ENCODE data around the gene OMD.
A peak's percentile ranks its signal among the peaks of the same experiment; 100 is the strongest.
"Not testable (repeated sequence)": the region's sequence is repeated elsewhere in the genome, so short reads cannot be mapped to it uniquely, and the experiment has no call there.

The OMD gene

DNA sequence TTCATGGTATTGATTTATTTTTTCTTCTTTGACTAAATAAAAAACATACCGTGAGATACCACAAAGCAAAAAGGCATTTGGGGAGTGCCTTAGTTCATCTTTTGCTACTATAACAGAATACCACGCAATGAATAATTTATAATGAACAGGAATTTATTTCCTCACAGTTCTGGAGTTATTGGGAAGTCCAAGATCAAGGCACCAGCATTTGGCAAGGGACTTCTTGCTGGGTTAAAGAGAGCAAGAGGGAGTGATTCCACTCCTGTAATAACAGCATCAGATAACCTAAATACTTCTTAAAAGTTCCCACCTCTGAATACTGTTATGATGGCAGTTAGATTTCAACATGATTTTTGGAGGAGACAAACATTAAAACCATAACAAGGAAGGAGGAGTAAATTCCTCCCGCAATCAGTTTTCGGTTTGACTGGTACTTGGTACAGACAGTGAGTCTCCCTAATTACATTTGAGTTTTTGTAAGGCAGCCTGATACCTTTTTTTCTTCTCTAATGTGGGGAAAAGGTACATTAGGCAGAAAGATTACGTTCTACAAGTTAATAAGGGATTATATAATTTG, 8.8 kb upstream of the OMD start:
- ATAC-seq (replicated peaks) (no peak), DNase-seq (no peak)
- H3K9me3 Mint-ChIP-seq, result no peaks in the 10 kb centered on the region
- H3K4me3 Mint-ChIP-seq, result no peak overlapping the region
- H3K4me1 Mint-ChIP-seq (ENCODE audit: low read depth in 2 of 2), result no peaks in the 10 kb centered on the region
- H3K36me3 Mint-ChIP-seq (ENCODE audit: insufficient read depth), result no peaks in the 10 kb centered on the region
- H3K27me3 Mint-ChIP-seq, result no peaks in the 10 kb centered on the region
- H3K27ac Mint-ChIP-seq, result no peak overlapping the region

DNA sequence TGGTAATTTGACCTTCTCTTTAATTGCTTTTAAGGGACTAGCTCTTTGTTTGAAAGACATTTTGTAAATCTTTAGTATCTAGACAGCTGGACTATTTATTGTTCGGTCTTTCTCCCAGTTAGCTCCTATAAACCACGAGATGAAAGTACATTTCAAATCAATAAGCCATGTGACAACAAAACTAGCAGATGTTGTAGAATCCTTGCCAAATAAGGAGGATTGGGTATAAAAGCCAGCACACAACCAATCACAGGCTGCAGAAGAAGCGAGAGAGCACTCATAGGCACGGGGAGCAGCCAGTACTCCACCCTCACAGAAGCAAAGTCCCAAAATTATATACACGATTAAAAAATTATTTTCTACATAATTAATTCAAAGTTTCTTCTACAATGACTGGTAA, 8.1 kb upstream of the OMD start:
- H3K4me1 Mint-ChIP-seq (ENCODE audit: low read depth in 2 of 2), result no peaks in the 10 kb centered on the region
- no peaks in the 10 kb centered on the region for H3K9me3 Mint-ChIP-seq
- ATAC-seq (replicated peaks), result no peak
- H3K27me3 Mint-ChIP-seq, result no peaks in the 10 kb centered on the region
- no peak overlapping the region for H3K4me3 Mint-ChIP-seq
- no peaks in the 10 kb centered on the region for H3K36me3 Mint-ChIP-seq (ENCODE audit: insufficient read depth)
- no peak for DNase-seq
- no peak overlapping the region for H3K27ac Mint-ChIP-seq

DNA sequence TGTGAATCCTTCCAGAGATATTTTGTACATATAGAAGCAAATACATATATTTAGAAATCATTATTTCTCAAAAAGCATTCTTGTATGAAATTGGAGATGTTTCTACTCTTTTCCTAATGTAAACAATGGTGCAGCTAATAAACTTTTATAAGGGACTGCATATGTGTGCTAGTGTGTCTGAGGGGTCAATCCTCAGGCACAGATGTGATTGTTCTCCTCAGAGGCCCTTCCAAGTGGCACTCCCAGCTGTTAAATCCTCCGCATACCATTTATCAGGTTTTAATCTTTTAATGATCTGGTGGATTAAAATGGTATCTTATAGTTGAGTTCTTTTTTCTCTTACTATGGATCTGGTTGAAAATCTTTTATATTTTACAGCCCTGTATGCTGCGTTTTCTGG, 5.6 kb upstream of the OMD start:
- no peaks in the 10 kb centered on the region for H3K9me3 Mint-ChIP-seq
- H3K27ac Mint-ChIP-seq, result no peak overlapping the region

GRCh38 chr9:92426501-92427145, 2.4 kb upstream of the OMD start:
- ATAC-seq (replicated peaks) (no peak), DNase-seq (no peak)
- no peaks in the 10 kb centered on the region for H3K9me3 Mint-ChIP-seq
- H3K4me1 Mint-ChIP-seq (ENCODE audit: low read depth in 2 of 2), result no peaks in the 10 kb centered on the region
- H3K27me3 Mint-ChIP-seq, result no peaks in the 10 kb centered on the region
- no peaks in the 10 kb centered on the region for H3K36me3 Mint-ChIP-seq (ENCODE audit: insufficient read depth)
- H3K27ac Mint-ChIP-seq, result no peak overlapping the region
- H3K4me3 Mint-ChIP-seq, result no peak overlapping the region

More for the DNA sequence above, 5.6 kb upstream of the OMD start:
- H3K27me3 Mint-ChIP-seq, result no peaks in the 10 kb centered on the region
- no peak for ATAC-seq (replicated peaks)
- H3K4me1 Mint-ChIP-seq (ENCODE audit: low read depth in 2 of 2), result no peaks in the 10 kb centered on the region
- DNase-seq, result no peak
- H3K4me3 Mint-ChIP-seq, result no peak overlapping the region
- no peaks in the 10 kb centered on the region for H3K36me3 Mint-ChIP-seq (ENCODE audit: insufficient read depth)

DNA sequence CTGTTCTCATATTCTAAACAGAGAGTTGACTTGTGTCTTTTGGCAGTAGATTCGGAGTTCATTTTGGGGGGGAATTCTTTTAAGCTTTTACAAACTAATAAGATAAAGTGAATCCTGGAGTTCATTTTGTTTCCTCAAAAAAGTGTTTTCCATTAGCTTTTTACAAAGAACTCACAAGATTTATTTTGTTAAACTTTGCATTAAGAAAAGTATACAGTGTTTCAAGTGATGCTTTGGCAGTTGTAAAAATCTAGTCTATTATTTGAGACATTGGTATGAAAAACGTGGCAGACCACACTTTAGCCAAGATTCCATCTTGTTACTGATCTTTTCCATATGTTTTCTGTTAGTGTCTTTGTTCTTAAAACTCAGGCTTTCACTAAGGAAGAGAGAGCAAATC, 1.2 kb upstream of the OMD start:
- no peaks in the 10 kb centered on the region for H3K4me1 Mint-ChIP-seq (ENCODE audit: low read depth in 2 of 2)
- no peak overlapping the region for H3K4me3 Mint-ChIP-seq
- H3K36me3 Mint-ChIP-seq (ENCODE audit: insufficient read depth), result no peaks in the 10 kb centered on the region
- DNase-seq (no peak), ATAC-seq (replicated peaks) (no peak)
- peaks cover 0 to 2% of the 10 kb centered on the region in 2 donors for H3K27me3 Mint-ChIP-seq
- H3K27ac Mint-ChIP-seq, result no peak overlapping the region
- H3K9me3 Mint-ChIP-seq, result no peaks in the 10 kb centered on the region

GRCh38 chr9:92423612-92424011, 659 bp downstream of the OMD start:
- no peaks in the 10 kb centered on the region for H3K36me3 Mint-ChIP-seq (ENCODE audit: insufficient read depth)
- no peak overlapping the region for H3K4me3 Mint-ChIP-seq
- no peak for ATAC-seq (replicated peaks)
- no peak for DNase-seq
- H3K9me3 Mint-ChIP-seq, result no peaks in the 10 kb centered on the region
- H3K27me3 Mint-ChIP-seq, result peaks cover 0 to 10% of the 10 kb centered on the region in 2 donors
- no peak overlapping the region for H3K27ac Mint-ChIP-seq
- H3K4me1 Mint-ChIP-seq (ENCODE audit: low read depth in 2 of 2), result no peaks in the 10 kb centered on the region

DNA sequence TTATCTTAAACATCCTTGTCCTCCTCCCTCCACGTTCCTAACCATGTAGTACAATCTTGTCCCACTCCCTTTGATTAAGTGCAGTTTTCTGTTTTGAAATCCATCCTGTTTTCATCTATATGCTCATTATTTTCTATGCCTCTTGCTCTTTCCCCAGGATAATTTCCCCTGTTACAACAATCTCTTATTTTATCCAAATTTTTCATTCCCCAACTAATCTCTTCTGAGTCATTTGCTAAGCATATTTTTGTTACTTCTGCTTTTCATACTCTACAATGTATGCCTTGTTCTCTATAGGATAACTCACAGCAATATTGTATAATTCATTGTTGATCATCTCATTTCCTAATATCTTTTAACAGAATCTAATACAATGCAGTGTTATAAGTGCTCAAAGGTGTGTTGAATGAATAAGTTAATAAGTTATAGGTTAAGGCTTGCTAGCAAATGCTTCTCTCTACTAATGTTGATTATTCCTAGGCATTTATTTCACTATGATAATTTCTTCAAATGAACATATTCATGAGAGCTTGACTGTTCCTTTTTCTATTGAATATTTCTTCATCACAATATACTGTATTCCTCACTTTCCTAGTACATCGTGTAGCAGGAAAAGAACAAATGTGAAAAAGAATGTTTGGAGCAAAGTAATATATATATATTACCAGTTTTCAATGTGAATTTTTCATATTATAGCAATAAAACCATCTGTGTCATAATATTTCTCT, 1.5 kb downstream of the OMD start:
- no peak for ATAC-seq (replicated peaks)
- no peak for DNase-seq
- peaks cover 0 to 10% of the 10 kb centered on the region in 2 donors for H3K27me3 Mint-ChIP-seq
- H3K36me3 Mint-ChIP-seq (ENCODE audit: insufficient read depth), result no peaks in the 10 kb centered on the region
- H3K27ac Mint-ChIP-seq, result no peak overlapping the region
- no peak overlapping the region for H3K4me3 Mint-ChIP-seq
- no peaks in the 10 kb centered on the region for H3K9me3 Mint-ChIP-seq
- no peaks in the 10 kb centered on the region for H3K4me1 Mint-ChIP-seq (ENCODE audit: low read depth in 2 of 2)

DNA sequence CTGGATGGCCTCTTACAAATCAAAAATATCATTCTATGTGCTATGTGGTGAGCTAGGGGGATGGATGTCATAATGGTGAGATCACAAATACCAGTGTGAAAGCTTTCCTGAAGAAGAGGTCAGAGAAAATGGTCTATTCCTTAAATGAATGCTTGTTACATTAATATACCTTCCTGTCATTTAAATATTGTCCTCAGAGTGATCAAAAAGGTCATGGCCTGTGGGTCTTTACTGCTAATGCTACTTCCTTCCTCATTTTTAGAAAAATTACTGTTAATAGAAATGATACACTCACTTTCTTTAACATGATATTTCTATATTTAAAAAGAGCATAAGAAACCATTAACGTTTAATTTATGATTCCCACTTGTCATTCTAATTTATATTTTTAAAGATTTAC, 9.7 kb downstream of the OMD start:
- no peak for ATAC-seq (replicated peaks)
- Mint-ChIP-seq H3K4me1 (ENCODE audit: low read depth in 2 of 2) (no peaks in the 10 kb centered on the region), H3K36me3 (ENCODE audit: insufficient read depth) (no peaks in the 10 kb centered on the region), H3K4me3 (no peak overlapping the region), H3K27ac (no peak overlapping the region), H3K9me3 (no peaks in the 10 kb centered on the region), H3K27me3 (no peaks in the 10 kb centered on the region)
- no peak for DNase-seq

DNA sequence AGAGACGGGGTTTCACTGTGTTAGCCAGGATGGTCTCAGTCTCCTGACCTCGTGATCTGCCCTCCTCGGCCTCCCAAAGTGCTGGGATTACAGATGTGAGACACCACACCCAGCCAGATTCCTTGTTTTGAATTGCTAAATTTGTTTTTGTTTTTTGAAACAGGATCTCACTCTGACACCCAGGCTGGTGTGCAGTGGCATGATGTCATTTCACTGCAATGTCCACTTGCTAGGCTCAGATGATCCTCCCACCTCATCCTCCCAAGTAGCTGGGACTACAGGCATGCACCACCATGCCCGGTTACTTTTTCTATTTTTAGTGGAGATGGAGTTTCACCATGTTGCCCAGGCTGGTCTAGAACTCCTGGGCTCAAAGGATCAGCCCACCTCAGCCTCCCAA, 13.1 kb downstream of the OMD start:
- ATAC-seq (replicated peaks); H3K36me3 Mint-ChIP-seq (ENCODE audit: insufficient read depth); H3K4me3 Mint-ChIP-seq; H3K4me1 Mint-ChIP-seq (ENCODE audit: low read depth in 2 of 2); H3K9me3 Mint-ChIP-seq; H3K27me3 Mint-ChIP-seq; DNase-seq: not testable (repeated sequence)
- peak overlapping the region in 1 of 2 donors; percentile 54 for H3K27ac Mint-ChIP-seq

GRCh38 chr9:92408747-92409478, 15.4 kb downstream of the OMD start:
- DNase-seq (no peak), ATAC-seq (replicated peaks) (no peak)
- no peaks in the 10 kb centered on the region for H3K27me3 Mint-ChIP-seq
- no peaks in the 10 kb centered on the region for H3K36me3 Mint-ChIP-seq (ENCODE audit: insufficient read depth)
- no peaks in the 10 kb centered on the region for H3K9me3 Mint-ChIP-seq
- peak overlapping the region in 1 of 2 donors; percentile 31 for H3K27ac Mint-ChIP-seq
- H3K4me1 Mint-ChIP-seq (ENCODE audit: low read depth in 2 of 2), result peaks cover 11 to 15% of the 10 kb centered on the region in 2 donors
- H3K4me3 Mint-ChIP-seq, result no peak overlapping the region

DNA sequence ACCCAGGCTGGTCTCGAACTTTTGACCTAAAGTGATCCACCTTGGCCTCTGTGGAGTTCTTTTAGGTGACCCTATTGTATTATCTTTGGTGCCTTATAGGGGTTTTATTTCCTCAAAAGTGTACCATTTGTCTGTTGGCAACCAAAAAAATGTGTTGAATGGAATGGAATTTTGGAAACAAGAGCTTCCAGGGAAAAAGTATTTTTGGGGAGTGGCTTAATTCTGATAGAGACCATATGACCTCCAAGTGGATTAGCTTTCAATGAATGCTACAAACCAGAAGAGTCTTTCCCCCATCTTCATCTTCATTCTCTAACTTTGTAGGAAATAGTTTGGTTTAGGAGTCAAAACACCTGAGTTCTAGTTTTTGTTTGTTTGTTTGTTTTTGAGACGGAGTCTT, 16.5 kb downstream of the OMD start:
- no peaks in the 10 kb centered on the region for H3K27me3 Mint-ChIP-seq
- H3K4me3 Mint-ChIP-seq, result no peak overlapping the region
- H3K27ac Mint-ChIP-seq, result peak overlapping the region in 1 of 2 donors; percentile 31
- H3K4me1 Mint-ChIP-seq (ENCODE audit: low read depth in 2 of 2), result peaks cover 11 to 15% of the 10 kb centered on the region in 2 donors
- H3K9me3 Mint-ChIP-seq, result no peaks in the 10 kb centered on the region
- DNase-seq (no peak), ATAC-seq (replicated peaks) (no peak)
- no peaks in the 10 kb centered on the region for H3K36me3 Mint-ChIP-seq (ENCODE audit: insufficient read depth)

GRCh38 chr9:92406477-92406876, 17.8 kb downstream of the OMD start:
- H3K4me3 Mint-ChIP-seq, result peak overlapping the region; percentile 6 to 55
- H3K4me1 Mint-ChIP-seq (ENCODE audit: low read depth in 2 of 2), result peaks cover 11 to 15% of the 10 kb centered on the region in 2 donors
- ATAC-seq (replicated peaks) (peak; percentile 88), DNase-seq (peak; percentile 8 to 14 (median 10))
- no peaks in the 10 kb centered on the region for H3K27me3 Mint-ChIP-seq
- H3K9me3 Mint-ChIP-seq, result no peaks in the 10 kb centered on the region
- H3K27ac Mint-ChIP-seq, result peak overlapping the region; percentile 1 to 87
- no peaks in the 10 kb centered on the region for H3K36me3 Mint-ChIP-seq (ENCODE audit: insufficient read depth)

DNA sequence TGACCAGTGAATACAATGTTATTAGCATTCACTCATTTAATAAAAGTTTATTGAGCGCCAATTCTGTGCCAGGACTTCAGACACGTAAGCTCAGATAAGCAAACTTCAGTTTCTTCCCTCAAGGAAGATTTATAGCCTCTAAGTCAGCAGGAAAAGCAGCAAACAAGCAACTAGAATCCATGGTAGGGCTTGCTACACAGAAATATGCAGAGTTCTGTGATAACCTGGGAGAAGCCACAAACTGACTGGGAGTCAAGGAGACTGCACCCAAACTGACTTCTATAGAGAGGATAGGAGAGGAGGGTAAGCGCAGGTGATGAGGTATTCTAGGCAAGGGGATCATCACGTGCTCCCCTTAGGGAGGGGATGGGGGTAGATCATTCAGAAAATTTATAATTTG, 18.5 kb downstream of the OMD start:
- H3K4me1 Mint-ChIP-seq (ENCODE audit: low read depth in 2 of 2), result peaks cover 11 to 15% of the 10 kb centered on the region in 2 donors
- ATAC-seq (replicated peaks) (no peak), DNase-seq (no peak)
- H3K27ac Mint-ChIP-seq, result peak overlapping the region; percentile 1 to 87
- peak overlapping the region in 1 of 2 donors; percentile 55 for H3K4me3 Mint-ChIP-seq
- no peaks in the 10 kb centered on the region for H3K27me3 Mint-ChIP-seq
- no peaks in the 10 kb centered on the region for H3K36me3 Mint-ChIP-seq (ENCODE audit: insufficient read depth)
- H3K9me3 Mint-ChIP-seq, result no peaks in the 10 kb centered on the region

Data from effector memory CD8-positive, alpha-beta T cell (primary cell).